Progenitor cell of endocrine pancreas (in vitro differentiated cells): ENCODE results near the gene HGS. TPM values are rescaled to one million over a fixed set of nuclear protein-coding genes. Genes with fewer than 3 reads are reported as not detected.

ENCODE experiments used
- DNase-seq: peaks from one replicate; pipeline ENCODE4 v3.0.0; 2021; ENCODE audit warnings: low spot score; ENCODE audit not compliant: unreplicated experiment
- H3K27ac Mint-ChIP-seq: 2 replicates; pipeline ENCODE4 v1.8.0; 2021; ENCODE audit warnings: mild to moderate bottlenecking, moderate library complexity, mixed read lengths
- H3K27me3 Mint-ChIP-seq: 2 replicates; pipeline ENCODE4 v1.8.0; 2021; ENCODE audit warnings: mixed read lengths
- H3K36me3 Mint-ChIP-seq: 2 replicates; pipeline ENCODE4 v1.8.0; 2022; ENCODE audit warnings: mixed read lengths; ENCODE audit not compliant: insufficient read depth
- H3K4me1 Mint-ChIP-seq: 2 replicates; pipeline ENCODE4 v1.8.0; 2021; ENCODE audit warnings: low read depth, mixed read lengths
- H3K4me3 Mint-ChIP-seq: 2 replicates; pipeline ENCODE4 v1.8.0; 2021; ENCODE audit warnings: low read depth, mild to moderate bottlenecking, moderate library complexity, mixed read lengths
- H3K9me3 Mint-ChIP-seq: 2 replicates; pipeline ENCODE4 v1.8.0; 2021; ENCODE audit warnings: low read depth, mixed read lengths
- total RNA-seq: library from RNA; stranded (reverse); gene quantifications from 2 replicates; pipeline ENCODE4 v1.2.1, GENCODE V29; 2021
- TF ChIP-seq, protein P1 (sequence below): fragments of 200-600 bp; sonication (generic); IDR thresholded peaks from one replicate; pipeline ENCODE4 v1.5.0; 2021; ENCODE audit warnings: antibody characterized with exemption, mild to moderate bottlenecking; ENCODE audit not compliant: unreplicated experiment

The HGS gene
- total RNA-seq, 1 donor from 2014 or later, result 127 TPM

DNA sequence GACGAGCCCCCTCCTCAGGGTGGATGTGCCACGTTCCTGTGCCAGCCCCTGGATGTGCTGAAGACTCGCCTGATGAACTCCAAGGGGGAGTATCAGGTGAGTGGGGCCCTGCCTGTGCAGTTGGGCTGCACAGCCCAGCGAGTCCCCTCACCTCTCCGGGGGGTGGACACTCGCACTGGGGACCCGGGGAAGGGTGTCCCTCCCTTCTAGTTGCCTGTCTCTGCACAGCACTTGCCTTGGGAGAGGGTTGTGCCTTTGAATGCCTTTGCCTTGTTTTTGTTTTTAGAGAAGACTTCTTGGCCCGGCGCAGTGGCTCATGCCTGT is 33.9 kb downstream of the HGS start:
- Mint-ChIP-seq H3K27ac (no peak overlapping the region), H3K36me3 (peaks cover 1% of the 10 kb centered on the region), H3K4me1 (peaks cover 11% of the 10 kb centered on the region), H3K4me3 (no peak overlapping the region), H3K27me3 (no peaks in the 10 kb centered on the region), H3K9me3 (no peaks in the 10 kb centered on the region)
- DNase-seq, result no peak
- TF ChIP-seq, protein P1, sequence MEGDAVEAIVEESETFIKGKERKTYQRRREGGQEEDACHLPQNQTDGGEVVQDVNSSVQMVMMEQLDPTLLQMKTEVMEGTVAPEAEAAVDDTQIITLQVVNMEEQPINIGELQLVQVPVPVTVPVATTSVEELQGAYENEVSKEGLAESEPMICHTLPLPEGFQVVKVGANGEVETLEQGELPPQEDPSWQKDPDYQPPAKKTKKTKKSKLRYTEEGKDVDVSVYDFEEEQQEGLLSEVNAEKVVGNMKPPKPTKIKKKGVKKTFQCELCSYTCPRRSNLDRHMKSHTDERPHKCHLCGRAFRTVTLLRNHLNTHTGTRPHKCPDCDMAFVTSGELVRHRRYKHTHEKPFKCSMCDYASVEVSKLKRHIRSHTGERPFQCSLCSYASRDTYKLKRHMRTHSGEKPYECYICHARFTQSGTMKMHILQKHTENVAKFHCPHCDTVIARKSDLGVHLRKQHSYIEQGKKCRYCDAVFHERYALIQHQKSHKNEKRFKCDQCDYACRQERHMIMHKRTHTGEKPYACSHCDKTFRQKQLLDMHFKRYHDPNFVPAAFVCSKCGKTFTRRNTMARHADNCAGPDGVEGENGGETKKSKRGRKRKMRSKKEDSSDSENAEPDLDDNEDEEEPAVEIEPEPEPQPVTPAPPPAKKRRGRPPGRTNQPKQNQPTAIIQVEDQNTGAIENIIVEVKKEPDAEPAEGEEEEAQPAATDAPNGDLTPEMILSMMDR, result no peak

DNA sequence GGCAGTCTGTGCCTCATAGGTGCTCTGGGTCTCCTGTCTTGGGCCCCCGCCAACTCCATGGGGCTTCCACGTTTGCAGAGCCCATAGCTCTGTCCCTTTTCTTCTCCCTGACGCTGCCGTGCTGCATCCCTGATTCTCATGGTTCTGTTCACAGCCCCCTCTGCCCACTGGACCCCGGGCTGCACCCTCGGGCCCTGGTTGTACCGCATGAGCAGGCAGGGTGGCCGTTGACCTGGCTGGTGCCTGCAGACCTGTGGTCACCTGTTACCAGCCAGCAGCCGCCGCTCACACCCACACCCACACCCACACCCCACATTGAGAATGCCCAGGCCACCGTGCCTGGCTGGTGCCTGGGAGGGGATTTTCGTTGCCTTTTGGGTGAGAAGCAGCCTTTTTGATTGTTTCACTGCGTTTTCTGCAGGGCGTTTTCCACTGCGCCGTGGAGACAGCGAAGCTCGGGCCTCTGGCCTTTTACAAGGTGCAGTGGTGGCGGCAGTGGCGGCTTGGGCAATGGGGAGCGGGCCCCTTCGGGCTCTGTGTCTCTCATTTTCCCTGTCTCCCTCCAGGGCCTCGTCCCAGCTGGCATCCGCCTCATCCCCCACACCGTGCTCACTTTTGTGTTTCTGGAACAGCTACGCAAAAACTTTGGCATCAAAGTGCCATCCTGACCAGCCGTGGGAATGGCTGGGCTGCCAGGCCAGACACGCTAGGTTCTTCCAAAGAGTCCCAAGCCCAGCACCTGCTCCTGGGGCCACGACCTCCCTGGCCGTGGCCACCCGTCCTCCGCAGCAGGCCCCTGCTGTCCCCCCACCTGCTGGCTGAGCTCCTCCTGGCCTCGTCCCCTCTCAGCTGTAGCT is 35.8 kb downstream of the HGS start:
- peaks cover 9% of the 10 kb centered on the region for H3K27me3 Mint-ChIP-seq
- no peak overlapping the region for H3K27ac Mint-ChIP-seq
- TF ChIP-seq, protein P1, result no peak
- no peak overlapping the region for H3K4me3 Mint-ChIP-seq
- H3K9me3 Mint-ChIP-seq, result no peaks in the 10 kb centered on the region
- no peak for DNase-seq
- peaks cover 1% of the 10 kb centered on the region for H3K36me3 Mint-ChIP-seq
- H3K4me1 Mint-ChIP-seq, result no peaks in the 10 kb centered on the region

DNA sequence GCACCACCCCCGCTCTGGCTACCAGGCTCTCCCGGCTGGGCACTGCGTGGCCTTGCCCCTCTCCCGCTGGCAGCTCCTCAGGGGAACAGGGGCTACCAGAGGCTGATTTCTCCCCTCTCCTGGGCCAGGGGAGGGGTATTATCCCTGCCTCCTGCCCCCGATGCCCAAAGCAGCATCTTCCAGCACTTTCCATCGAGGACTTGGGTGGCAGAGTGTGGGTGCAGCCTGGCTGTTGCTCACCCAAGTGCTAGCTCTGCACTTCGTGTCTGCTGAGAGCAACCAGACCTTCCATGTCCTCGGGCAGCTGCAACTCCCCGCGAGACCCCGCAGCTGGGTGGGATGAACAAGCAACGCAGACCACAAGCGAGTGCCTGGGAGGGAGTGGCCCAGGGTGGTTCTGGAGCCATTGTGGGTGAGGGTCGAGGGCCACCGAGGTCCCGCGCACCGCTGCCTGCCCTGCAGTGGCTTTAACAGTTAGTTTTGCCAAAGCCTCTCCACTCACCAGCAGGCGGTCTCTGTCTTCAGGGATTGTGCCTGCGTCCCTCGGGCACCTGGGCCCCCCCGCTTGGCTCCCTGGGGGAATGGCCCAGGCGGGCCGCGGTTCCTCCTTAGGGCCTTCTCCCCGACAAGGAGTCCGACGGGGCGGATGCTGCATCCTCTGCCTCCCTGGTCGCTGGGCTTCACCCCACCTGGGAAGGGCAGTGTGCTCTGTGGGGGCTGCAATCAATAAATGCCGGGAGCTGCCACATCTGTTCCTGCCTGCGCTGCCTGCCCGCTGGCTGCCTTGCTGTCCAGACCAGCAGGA is 36.7 kb downstream of the HGS start:
- Mint-ChIP-seq H3K4me3 (no peak overlapping the region), H3K36me3 (peaks cover 1% of the 10 kb centered on the region), H3K9me3 (no peaks in the 10 kb centered on the region), H3K27me3 (peaks cover 9% of the 10 kb centered on the region), H3K4me1 (no peaks in the 10 kb centered on the region), H3K27ac (no peak overlapping the region)
- TF ChIP-seq, protein P1, result no peak
- no peak for DNase-seq

DNA sequence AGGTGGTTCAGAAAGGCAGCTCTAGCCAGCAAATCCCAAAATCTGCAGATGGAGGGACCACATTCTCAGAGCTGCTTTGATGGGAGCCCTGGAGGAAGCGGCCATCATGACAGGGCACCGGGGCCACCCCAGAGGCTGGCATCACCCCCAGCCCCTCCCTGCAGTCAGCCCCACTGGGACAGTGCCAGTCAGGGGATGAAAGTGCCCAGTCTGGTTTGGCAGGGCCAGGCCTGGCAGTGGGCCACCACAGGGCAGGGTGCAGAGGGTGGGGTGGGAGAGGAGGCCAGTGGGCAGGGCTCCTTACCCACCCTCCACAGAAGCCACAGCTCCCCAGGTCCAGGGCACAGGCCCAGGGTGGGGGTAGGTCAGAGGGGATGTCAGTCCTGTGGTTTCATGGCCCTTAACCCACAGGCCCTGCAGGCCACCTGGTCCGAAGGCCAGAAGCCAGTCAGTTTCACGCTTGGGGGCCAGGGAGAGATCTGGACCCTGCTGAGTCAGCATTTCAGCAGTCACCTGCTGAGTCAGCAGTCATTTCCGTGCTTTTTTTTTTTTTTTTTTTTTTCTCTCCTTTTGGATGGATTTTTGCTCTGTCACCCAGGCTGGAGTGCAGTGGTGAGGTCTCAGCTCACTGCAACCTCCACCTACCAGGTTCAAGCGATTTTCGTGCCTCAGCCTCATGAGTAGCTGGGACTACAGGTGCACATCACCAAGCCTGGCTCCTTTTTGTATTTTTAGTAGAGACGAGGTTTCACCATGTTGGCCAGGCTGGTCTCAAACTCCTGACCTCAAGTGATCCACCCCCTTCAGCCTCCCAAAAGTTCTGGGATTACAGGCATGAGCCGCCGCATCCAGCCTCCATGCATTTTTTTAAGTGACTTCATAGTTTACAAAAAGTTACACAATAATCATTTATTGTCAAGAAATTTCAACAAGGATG is 38.6 kb downstream of the HGS start:
- TF ChIP-seq, protein P1, result no peak
- no peak overlapping the region for H3K27ac Mint-ChIP-seq
- DNase-seq, result no peak
- H3K4me3 Mint-ChIP-seq, result no peak overlapping the region
- H3K9me3 Mint-ChIP-seq, result no peaks in the 10 kb centered on the region
- H3K27me3 Mint-ChIP-seq, result peaks cover 11% of the 10 kb centered on the region
- no peaks in the 10 kb centered on the region for H3K4me1 Mint-ChIP-seq
- H3K36me3 Mint-ChIP-seq, result peaks cover 1% of the 10 kb centered on the region
